ENCODE results near the gene PCDH9. TPM values are rescaled to one million over a fixed set of nuclear protein-coding genes. Genes with fewer than 3 reads are reported as not detected.

PCDH9 gene
- total RNA-seq, 1 experiment from 2014 or later, result under 0.01 TPM

- DNase-seq (ENCODE audit: low read depth), result no peak
Observed at GRCh38 chr13:66576381-66576780, 653.8 kb downstream of the PCDH9 start.

- no peak for DNase-seq (ENCODE audit: low read depth)
Observed at GRCh38 chr13:66574606-66575005, 655.5 kb downstream of the PCDH9 start.

- DNase-seq (ENCODE audit: low read depth), result no peak
Observed at GRCh38 chr13:66567899-66568612, 662.1 kb downstream of the PCDH9 start.

- DNase-seq (ENCODE audit: low read depth), result no peak
Observed at GRCh38 chr13:66565279-66565678, 664.9 kb downstream of the PCDH9 start.

GRCh38 chr13:66563076-66563475, 667.1 kb downstream of the PCDH9 start:
- DNase-seq (ENCODE audit: low read depth), result no peak

GRCh38 chr13:66562054-66562453, 668.1 kb downstream of the PCDH9 start:
- no peak for DNase-seq (ENCODE audit: low read depth)

- DNase-seq (ENCODE audit: low read depth), result no peak
Observed at GRCh38 chr13:66560991-66561390, 669.1 kb downstream of the PCDH9 start.

GRCh38 chr13:66560189-66560588, 669.9 kb downstream of the PCDH9 start:
- DNase-seq (ENCODE audit: low read depth), result no peak

GRCh38 chr13:66559093-66559492, 671.0 kb downstream of the PCDH9 start:
- DNase-seq (ENCODE audit: low read depth), result no peak

GRCh38 chr13:66558506-66558905, 671.6 kb downstream of the PCDH9 start:
- no peak for DNase-seq (ENCODE audit: low read depth)

GRCh38 chr13:66557357-66557756, 672.8 kb downstream of the PCDH9 start:
- no peak for DNase-seq (ENCODE audit: low read depth)

- no peak for DNase-seq (ENCODE audit: low read depth)
Observed at GRCh38 chr13:66556306-66556705, 673.8 kb downstream of the PCDH9 start.

GRCh38 chr13:66553391-66553790, 676.7 kb downstream of the PCDH9 start:
- DNase-seq (ENCODE audit: low read depth), result no peak

GRCh38 chr13:66551128-66551527, 679.0 kb downstream of the PCDH9 start:
- DNase-seq (ENCODE audit: low read depth), result no peak

- no peak for DNase-seq (ENCODE audit: low read depth)
Observed at GRCh38 chr13:66547685-66548084, 682.5 kb downstream of the PCDH9 start.

- DNase-seq (ENCODE audit: low read depth), result no peak
Observed at GRCh38 chr13:66546534-66547379, 683.4 kb downstream of the PCDH9 start.

- no peak for DNase-seq (ENCODE audit: low read depth)
Observed at GRCh38 chr13:66543780-66544179, 686.4 kb downstream of the PCDH9 start.

- DNase-seq (ENCODE audit: low read depth), result no peak
Observed at GRCh38 chr13:66537417-66537816, 692.7 kb downstream of the PCDH9 start.

- DNase-seq (ENCODE audit: low read depth), result no peak
Observed at GRCh38 chr13:66536746-66537145, 693.4 kb downstream of the PCDH9 start.

GRCh38 chr13:66534561-66534960, 695.6 kb downstream of the PCDH9 start:
- DNase-seq (ENCODE audit: low read depth), result no peak

GRCh38 chr13:66532845-66533244, 697.3 kb downstream of the PCDH9 start:
- no peak for DNase-seq (ENCODE audit: low read depth)

- DNase-seq (ENCODE audit: low read depth), result no peak
Observed at GRCh38 chr13:66532146-66532545, 698.0 kb downstream of the PCDH9 start.

GRCh38 chr13:66530686-66531085, 699.5 kb downstream of the PCDH9 start:
- no peak for DNase-seq (ENCODE audit: low read depth)

Measured in Daoy (cell line).